SU-DHL-6 (cell line): ENCODE results near the gene CATSPERD.

Experiments used
- H2AFZ ChIP-seq: fragments of 200-600 bp; sonication (generic); 2 replicates; pipeline ENCODE4 v1.6.1; 2014; ENCODE audit warnings: low read depth, mild to moderate bottlenecking, moderate library complexity, mixed read lengths, antibody characterized with exemption, low read length; ENCODE audit not compliant: severe bottlenecking
- H3F3A ChIP-seq: fragments of 200-600 bp; shearing (Covaris generic); 2 replicates; pipeline ENCODE4 v1.6.0; 2016; ENCODE audit warnings: antibody characterized with exemption, mild to moderate bottlenecking; ENCODE audit not compliant: insufficient read depth
- H3K27ac ChIP-seq: fragments of 200-600 bp; sonication (generic); 2 replicates; pipeline ENCODE4 v1.5.1; 2016; ENCODE audit warnings: low read depth, mild to moderate bottlenecking, low read length, moderate library complexity, mixed read lengths
- H3K27me3 ChIP-seq: fragments of 200-600 bp; sonication (generic), shearing (Covaris generic); 2 replicates; pipeline ENCODE4 v1.6.0; 2014; ENCODE audit warnings: mild to moderate bottlenecking, low read length
- H3K36me3 ChIP-seq: fragments of 200-600 bp; sonication (generic); 2 replicates; pipeline ENCODE4 v1.6.1; 2014; ENCODE audit warnings: mild to moderate bottlenecking, low read length, mixed read lengths
- H3K4me2 ChIP-seq: fragments of 300-600, 200-600 bp; shearing (Covaris generic), sonication (generic); 2 replicates; pipeline ENCODE4 v1.6.0; 2014; ENCODE audit warnings: low read length, low read depth, mild to moderate bottlenecking; ENCODE audit not compliant: poor library complexity, severe bottlenecking
- H3K4me3 ChIP-seq: fragments of 200-600 bp; sonication (generic); 2 replicates; pipeline ENCODE4 v1.5.1; 2014; ENCODE audit warnings: antibody characterized with exemption, low read length, mild to moderate bottlenecking, mixed read lengths; ENCODE audit not compliant: insufficient read depth, poor library complexity, severe bottlenecking
- H3K79me2 ChIP-seq: fragments of 200-600 bp; sonication (generic); 2 replicates; pipeline ENCODE4 v1.6.1; 2014; ENCODE audit warnings: mild to moderate bottlenecking, low read length, moderate library complexity; ENCODE audit not compliant: insufficient read depth
- H3K9ac ChIP-seq: fragments of 200-600 bp; sonication (generic); 2 replicates; pipeline ENCODE4 v1.7.0; 2014; ENCODE audit warnings: mild to moderate bottlenecking, low read length
- H3K9me2 ChIP-seq: fragments of 200-600 bp; sonication (generic); replicated peaks from 2 replicates; pipeline ENCODE4 v1.6.1; 2014; ENCODE audit warnings: low read length; ENCODE audit not compliant: insufficient read depth
- H3K9me3 ChIP-seq: fragments of 200-600 bp; sonication (generic); 2 replicates; pipeline ENCODE4 v1.6.1; 2014; ENCODE audit warnings: low read length, mixed read lengths; ENCODE audit not compliant: insufficient read depth
- H4K20me1 ChIP-seq: fragments of 200-600 bp; sonication (generic); 2 replicates; pipeline ENCODE4 v1.6.1; 2014; ENCODE audit warnings: low read depth, mild to moderate bottlenecking, antibody characterized with exemption, low read length, moderate library complexity, mixed read lengths
- EZH2phosphoT487 ChIP-seq: fragments of 200-600 bp; sonication (generic), shearing (Covaris generic); conservative IDR thresholded peaks from 2 replicates; pipeline ENCODE4 v1.6.1; 2018; ENCODE audit warnings: mild to moderate bottlenecking, antibody characterized with exemption, low read length, moderate library complexity, mixed read lengths
- TF ChIP-seq, protein P1 (sequence below): fragments of 200-600 bp; sonication (generic); IDR thresholded peaks from one replicate; pipeline ENCODE4 v1.5.1; 2017; ENCODE audit warnings: antibody characterized with exemption, mild to moderate bottlenecking, low read length, moderate library complexity; ENCODE audit not compliant: insufficient read depth, poor library complexity, severe bottlenecking

CATSPERD gene

DNA sequence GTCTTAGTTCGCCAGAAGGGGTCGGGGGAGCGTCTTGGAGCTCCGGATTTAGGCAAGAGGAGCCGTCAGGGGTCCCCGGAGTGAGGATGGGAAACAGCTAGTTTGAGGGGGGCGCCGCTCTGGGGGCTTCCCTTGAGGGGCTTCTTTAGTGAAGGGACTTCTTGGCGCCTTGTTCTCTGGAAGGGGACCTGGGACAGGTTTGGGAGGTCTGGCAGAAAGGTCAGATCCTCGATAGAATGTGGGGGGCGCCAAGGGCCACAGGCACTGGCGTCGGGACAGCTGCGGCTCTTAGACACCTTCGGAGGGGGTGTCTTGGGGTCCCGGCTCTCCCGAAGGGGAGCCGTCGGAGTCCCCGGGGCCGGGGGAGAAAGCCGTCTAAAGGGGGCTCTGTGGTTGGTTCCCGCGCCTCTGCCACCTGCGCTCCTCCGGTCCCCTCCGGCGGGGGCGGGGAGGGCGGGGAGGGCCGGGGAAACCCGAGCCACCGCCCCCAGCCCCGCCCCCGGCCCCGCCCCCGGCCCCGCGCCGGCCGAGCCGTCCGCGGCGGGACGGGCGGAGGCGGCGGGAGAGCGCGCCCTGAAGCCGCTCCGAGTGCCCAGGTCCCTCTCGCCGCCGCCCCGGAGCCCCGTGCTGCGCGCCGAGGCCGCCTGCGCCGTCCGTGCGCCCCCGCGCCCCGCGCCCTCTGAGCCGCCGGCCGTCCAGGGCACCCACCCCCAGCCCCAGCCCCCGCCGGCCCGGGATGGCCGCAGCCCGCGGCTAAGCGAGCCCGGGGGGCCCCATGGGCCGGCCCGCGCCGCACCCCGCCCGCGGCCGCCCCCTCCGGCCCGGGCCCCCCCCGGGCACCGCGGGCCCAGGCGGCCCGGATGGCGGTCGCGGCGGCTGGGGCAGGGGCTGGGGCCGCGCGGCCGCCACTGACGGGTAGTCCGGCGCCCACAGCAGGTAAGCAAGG lies 84.4 kb downstream of the CATSPERD start, which contains the start of gene NRTN:
NRTN (plus strand) TSS at position 552 of the 946 bp plus-strand sequence. CDS start 19,099 bp downstream, outside the sequence.
- Histone ChIP-seq H3K4me2 (peak within 1 kb of the TSS; percentile 73), H3K4me3 (peak within 1 kb of the TSS; percentile 47), H3K79me2 (no peaks in the 10 kb centered on the region), H3K9ac (peak within 1 kb of the TSS; percentile 34), H3K36me3 (no peaks in the 10 kb centered on the region), H3K27ac (no peak within 1 kb of the TSS), H4K20me1 (no peaks in the 10 kb centered on the region), H3K9me3 (no peaks in the 10 kb centered on the region), H3K9me2 (no peaks in the 10 kb centered on the region), H3F3A (no peaks in the 10 kb centered on the region), H2AFZ (peak within 1 kb of the TSS; percentile 77), H3K27me3 (no peaks in the 10 kb centered on the region)
- TF ChIP-seq EZH2phosphoT487, result no peak
- TF ChIP-seq, protein P1, sequence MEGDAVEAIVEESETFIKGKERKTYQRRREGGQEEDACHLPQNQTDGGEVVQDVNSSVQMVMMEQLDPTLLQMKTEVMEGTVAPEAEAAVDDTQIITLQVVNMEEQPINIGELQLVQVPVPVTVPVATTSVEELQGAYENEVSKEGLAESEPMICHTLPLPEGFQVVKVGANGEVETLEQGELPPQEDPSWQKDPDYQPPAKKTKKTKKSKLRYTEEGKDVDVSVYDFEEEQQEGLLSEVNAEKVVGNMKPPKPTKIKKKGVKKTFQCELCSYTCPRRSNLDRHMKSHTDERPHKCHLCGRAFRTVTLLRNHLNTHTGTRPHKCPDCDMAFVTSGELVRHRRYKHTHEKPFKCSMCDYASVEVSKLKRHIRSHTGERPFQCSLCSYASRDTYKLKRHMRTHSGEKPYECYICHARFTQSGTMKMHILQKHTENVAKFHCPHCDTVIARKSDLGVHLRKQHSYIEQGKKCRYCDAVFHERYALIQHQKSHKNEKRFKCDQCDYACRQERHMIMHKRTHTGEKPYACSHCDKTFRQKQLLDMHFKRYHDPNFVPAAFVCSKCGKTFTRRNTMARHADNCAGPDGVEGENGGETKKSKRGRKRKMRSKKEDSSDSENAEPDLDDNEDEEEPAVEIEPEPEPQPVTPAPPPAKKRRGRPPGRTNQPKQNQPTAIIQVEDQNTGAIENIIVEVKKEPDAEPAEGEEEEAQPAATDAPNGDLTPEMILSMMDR, result no peak

- H3K36me3 ChIP-seq, result no peaks in the 10 kb centered on the region
- H3K27ac ChIP-seq, result no peak overlapping the region
- H3K4me3 ChIP-seq, result no peak overlapping the region
- no peak overlapping the region for H2AFZ ChIP-seq
- H3F3A ChIP-seq, result no peaks in the 10 kb centered on the region
- no peaks in the 10 kb centered on the region for H3K79me2 ChIP-seq
- H3K9me2 ChIP-seq, result no peaks in the 10 kb centered on the region
- H3K27me3 ChIP-seq, result no peaks in the 10 kb centered on the region
- H4K20me1 ChIP-seq, result no peaks in the 10 kb centered on the region
- TF ChIP-seq, protein P1, result peak; percentile 41
- TF ChIP-seq EZH2phosphoT487, result no peak
- no peak overlapping the region for H3K9ac ChIP-seq
- H3K9me3 ChIP-seq, result no peaks in the 10 kb centered on the region
- no peak overlapping the region for H3K4me2 ChIP-seq
Measured at GRCh38 chr19:5805462-5806132, 85.2 kb downstream of the CATSPERD start.

- no peaks in the 10 kb centered on the region for H3K9me3 ChIP-seq
- H3K9me2 ChIP-seq, result no peaks in the 10 kb centered on the region
- no peaks in the 10 kb centered on the region for H3F3A ChIP-seq
- H3K27me3 ChIP-seq, result no peaks in the 10 kb centered on the region
- H3K4me3 ChIP-seq, result no peak overlapping the region
- no peaks in the 10 kb centered on the region for H3K79me2 ChIP-seq
- no peak overlapping the region for H2AFZ ChIP-seq
- TF ChIP-seq EZH2phosphoT487, result no peak
- TF ChIP-seq, protein P1, result peak; percentile 5
- H3K36me3 ChIP-seq, result no peaks in the 10 kb centered on the region
- no peaks in the 10 kb centered on the region for H4K20me1 ChIP-seq
- H3K27ac ChIP-seq, result no peak overlapping the region
- H3K4me2 ChIP-seq, result no peak overlapping the region
- H3K9ac ChIP-seq, result no peak overlapping the region
Measured at GRCh38 chr19:5806133-5806489, 85.7 kb downstream of the CATSPERD start.
